GM12875 (cell line): ENCODE results near the gene AMOT.

Source experiments
- H3K4me3 ChIP-seq: one replicate; pipeline ENCODE4 v1.5.1; 2011; ENCODE audit warnings: low read depth, low read length, control low read depth
- TF ChIP-seq, protein P1 (sequence below): IDR thresholded peaks from 2 replicates; pipeline ENCODE4 v1.5.1; 2011; ENCODE audit warnings: low read depth, mild to moderate bottlenecking, control low read depth, inconsistent platforms, low read length, moderate library complexity, borderline replicate concordance; ENCODE audit not compliant: insufficient read depth

Gene AMOT

DNA sequence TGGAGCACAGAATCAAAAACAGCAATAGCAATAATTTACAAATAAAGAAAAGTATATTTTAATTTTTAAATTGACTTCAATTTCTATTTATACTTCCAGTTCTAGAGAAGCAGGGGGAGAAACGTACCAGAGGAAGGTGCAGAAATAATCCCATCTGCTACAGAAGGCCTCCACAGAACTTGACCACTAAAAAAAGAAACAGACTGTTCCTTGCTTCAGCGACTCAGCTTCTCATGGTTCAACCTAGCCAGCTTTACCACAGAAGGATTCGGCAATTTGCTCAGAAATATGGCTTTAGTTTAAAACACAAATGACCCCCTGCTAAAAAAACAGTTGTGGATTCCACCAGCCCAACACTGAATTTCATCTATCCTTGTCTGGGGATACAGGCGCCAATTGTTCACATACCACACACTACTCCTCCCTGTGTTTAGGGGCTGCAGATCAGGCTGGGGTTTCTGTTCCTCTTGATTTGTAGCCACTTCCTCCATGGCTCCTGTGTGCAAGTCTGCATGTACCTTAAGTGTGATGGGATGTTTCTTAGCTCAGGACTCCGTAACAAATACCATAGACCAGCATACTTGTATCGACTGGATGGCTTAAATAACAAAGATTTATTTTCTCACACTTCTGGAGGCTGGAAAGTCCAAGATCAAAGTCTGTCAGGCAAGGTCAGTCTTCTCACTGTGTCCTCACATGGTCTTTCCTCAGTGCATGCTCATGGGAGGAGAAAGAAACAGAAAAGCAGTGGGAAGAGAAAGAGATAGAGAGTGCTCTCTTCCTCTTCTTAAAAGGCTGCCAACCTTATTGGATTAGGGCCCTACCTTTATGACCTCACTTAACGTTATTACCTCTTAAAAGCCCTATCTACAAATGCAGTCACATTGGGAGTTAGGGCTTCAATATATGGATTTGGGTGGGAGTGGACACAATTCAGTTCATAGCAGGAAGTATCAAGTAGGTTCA is 79.1 kb downstream of the AMOT start:
- no peak overlapping the region for H3K4me3 ChIP-seq
- TF ChIP-seq, protein P1, sequence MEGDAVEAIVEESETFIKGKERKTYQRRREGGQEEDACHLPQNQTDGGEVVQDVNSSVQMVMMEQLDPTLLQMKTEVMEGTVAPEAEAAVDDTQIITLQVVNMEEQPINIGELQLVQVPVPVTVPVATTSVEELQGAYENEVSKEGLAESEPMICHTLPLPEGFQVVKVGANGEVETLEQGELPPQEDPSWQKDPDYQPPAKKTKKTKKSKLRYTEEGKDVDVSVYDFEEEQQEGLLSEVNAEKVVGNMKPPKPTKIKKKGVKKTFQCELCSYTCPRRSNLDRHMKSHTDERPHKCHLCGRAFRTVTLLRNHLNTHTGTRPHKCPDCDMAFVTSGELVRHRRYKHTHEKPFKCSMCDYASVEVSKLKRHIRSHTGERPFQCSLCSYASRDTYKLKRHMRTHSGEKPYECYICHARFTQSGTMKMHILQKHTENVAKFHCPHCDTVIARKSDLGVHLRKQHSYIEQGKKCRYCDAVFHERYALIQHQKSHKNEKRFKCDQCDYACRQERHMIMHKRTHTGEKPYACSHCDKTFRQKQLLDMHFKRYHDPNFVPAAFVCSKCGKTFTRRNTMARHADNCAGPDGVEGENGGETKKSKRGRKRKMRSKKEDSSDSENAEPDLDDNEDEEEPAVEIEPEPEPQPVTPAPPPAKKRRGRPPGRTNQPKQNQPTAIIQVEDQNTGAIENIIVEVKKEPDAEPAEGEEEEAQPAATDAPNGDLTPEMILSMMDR: no peak

DNA sequence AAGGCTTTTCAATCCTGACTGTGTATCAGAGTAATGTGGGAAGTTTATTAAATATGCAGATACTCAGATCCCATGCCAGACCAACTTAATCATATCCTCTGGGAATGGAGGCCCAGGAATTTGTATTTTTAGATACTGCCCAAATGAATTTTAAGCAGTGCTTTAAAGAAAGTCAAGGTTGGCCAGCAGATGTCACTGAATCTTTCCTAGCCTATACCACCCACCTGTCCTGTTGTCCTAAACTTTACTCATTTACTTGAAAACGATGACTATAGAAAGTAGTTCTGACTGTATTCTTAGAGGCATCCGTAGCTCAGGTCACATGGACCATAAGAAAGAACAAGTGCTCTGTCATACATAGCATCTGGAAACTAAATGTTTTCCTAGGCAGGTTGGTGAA is 79.9 kb downstream of the AMOT start:
- TF ChIP-seq, protein P1: no peak
- no peak overlapping the region for H3K4me3 ChIP-seq

DNA sequence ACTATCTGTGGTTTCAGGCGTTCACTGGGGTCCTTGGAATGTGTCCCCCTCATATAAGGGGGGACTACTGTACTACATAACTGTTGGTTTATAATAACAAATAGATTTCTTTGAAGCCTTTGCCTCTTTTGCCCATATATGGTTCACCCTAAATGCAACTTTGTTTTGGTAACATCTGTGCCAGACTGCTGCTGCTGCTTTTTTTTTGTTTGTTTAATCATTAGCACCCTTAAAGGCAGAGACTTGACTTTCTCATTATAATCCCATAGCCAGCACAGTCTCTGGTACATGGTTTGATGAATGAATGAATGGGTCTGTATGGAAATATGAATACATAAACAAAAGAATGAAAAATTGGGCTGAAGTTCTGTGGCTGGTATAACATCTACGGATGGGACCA is 80.7 kb downstream of the AMOT start:
- no peak overlapping the region for H3K4me3 ChIP-seq
- TF ChIP-seq, protein P1: no peak

DNA sequence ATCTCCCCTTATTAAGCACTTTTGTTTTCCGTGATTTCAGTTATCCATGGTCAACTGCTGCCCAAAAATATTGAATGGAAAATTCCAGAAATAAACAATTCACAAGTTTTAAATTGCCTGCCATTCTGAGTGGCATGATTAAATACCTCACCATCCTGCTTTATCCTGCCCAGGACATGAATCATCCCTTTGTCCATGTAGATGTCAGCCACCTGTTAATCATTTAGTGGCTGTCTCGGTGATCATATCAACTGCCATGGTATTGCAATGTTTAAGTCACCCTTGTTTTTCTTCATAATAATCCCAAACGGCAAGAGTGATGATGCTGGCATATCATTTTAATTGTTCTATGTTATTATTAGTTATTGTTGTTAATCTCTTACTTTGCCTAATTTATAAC is 81.1 kb downstream of the AMOT start:
- TF ChIP-seq, protein P1: no peak
- no peak overlapping the region for H3K4me3 ChIP-seq

DNA sequence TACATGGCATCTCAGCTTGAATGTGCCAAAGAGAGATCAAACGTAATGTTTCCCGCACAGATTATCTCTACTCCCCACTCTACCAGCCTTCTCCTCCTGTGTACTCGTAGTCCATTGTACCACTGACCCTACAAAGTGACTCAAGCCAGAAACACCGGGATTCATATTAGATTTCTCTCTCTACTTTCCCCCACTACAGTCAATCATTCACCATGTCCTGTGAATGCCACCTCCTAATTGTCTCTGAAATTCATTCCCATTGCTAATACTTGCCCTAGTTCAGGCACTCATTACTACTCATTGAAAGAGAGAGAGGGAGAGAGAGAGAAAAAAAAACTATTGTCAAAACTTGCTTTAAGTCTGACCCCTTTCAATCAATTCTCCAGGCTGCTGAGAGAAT is 82.7 kb downstream of the AMOT start:
- TF ChIP-seq, protein P1: no peak

DNA sequence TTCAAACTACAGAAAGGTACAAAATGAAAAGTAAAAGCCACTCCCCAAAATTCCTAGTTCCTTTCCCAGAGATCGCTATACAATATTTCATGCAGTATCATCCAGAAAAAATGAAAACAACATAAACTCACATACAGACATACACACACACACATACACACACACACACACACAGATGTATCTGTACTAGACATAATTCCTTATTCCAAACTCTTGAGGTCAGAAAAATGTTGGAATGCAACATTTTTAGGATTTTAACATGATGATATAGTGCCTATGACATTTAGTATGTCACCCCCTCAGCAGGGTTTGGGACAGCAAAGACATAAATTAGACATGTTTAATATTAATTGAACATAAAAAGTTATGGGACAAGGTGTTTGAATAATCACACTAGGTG is 87.5 kb downstream of the AMOT start:
- H3K4me3 ChIP-seq: no peak overlapping the region
- TF ChIP-seq, protein P1: no peak

More for the DNA sequence above, 82.7 kb downstream of the AMOT start:
- no peak overlapping the region for H3K4me3 ChIP-seq

DNA sequence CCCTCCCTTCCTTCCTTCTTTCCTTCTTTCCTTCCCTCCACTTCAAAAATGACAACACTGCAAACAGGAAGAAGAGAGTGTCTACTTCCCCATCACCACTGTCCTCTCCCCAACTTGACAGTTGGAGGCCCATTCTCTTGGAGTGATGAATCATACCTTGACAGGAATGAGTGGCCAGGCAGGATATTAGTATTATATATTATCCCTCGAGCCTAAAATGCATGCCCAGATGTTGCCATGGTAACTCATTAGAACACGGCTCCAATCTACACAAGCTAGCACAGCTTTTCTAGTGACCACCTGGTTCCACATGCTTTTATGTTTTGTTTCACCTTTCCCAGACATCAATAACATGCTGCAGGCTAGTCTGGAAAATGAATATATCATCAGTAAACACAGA is 89.6 kb downstream of the AMOT start:
- TF ChIP-seq, protein P1: no peak
- H3K4me3 ChIP-seq: no peak overlapping the region
